ENCODE measurements around the gene BCAS3.

DNA sequence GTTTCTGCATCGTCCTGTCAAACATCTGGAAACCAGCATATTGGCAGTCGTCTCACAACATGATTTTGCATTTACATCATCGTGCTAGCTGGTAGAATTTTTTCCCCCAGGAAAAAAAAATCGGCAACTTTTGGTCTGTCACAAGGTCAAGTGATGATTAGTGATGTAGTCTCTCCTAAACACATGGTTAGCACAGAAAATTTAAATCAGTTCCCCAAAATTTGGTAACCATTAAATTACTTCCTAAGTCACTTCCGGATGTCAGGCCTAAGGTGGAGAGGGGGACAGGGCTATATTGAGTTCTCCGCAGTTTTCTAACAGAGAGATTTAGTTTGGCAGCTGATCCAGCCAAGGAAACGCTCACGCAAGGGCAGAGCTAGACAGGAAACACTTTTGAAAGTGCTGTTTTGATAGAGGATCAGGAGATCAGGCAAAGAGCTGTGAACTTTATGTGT is 451.0 kb downstream of the BCAS3 start:
- TF ChIP-seq, protein P1, sequence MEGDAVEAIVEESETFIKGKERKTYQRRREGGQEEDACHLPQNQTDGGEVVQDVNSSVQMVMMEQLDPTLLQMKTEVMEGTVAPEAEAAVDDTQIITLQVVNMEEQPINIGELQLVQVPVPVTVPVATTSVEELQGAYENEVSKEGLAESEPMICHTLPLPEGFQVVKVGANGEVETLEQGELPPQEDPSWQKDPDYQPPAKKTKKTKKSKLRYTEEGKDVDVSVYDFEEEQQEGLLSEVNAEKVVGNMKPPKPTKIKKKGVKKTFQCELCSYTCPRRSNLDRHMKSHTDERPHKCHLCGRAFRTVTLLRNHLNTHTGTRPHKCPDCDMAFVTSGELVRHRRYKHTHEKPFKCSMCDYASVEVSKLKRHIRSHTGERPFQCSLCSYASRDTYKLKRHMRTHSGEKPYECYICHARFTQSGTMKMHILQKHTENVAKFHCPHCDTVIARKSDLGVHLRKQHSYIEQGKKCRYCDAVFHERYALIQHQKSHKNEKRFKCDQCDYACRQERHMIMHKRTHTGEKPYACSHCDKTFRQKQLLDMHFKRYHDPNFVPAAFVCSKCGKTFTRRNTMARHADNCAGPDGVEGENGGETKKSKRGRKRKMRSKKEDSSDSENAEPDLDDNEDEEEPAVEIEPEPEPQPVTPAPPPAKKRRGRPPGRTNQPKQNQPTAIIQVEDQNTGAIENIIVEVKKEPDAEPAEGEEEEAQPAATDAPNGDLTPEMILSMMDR (IDR thresholded peaks at IDR 0.05), result no peak
- TF ChIP-seq POLR2A (IDR thresholded peaks at IDR 0.05), result no peak
